Neutrophil (primary cell): ENCODE measurements around the gene NRG2.

Source experiments
- H3K27ac ChIP-seq: fragments of 200-600 bp; sonication (generic); 2 replicates; pipeline ENCODE4 v1.5.1; 2016; ENCODE audit warnings: mild to moderate bottlenecking, moderate library complexity
- H3K27me3 ChIP-seq: fragments of 200-600 bp; sonication (generic); 2 replicates; pipeline ENCODE4 v1.6.0; 2016; ENCODE audit warnings: mild to moderate bottlenecking
- H3K36me3 ChIP-seq: fragments of 200-600 bp; sonication (generic); 2 replicates; pipeline ENCODE4 v1.5.1; 2017
- H3K4me1 ChIP-seq, 2 experiments: fragments of 200-600 bp in 1 of 2; sonication (generic) in 1 of 2; 1 replicate in 1 of 2; 2 replicates in 1 of 2; pipeline versions ENCODE4 v1.5.1 to v1.6.1; 2013 to 2016; ENCODE audit warnings: low read depth in 1 of 2, low read length in 1 of 2, mild to moderate bottlenecking in 1 of 2, moderate library complexity in 1 of 2; ENCODE audit not compliant: control insufficient read depth in 1 of 2, insufficient read depth in 1 of 2
- H3K4me3 ChIP-seq, 2 experiments: fragments of 200-600 bp in 1 of 2; sonication (generic) in 1 of 2; 1 replicate in 1 of 2; 2 replicates in 1 of 2; pipeline ENCODE4 v1.5.1; 2013 to 2016; ENCODE audit warnings: low read depth in 1 of 2, low read length in 1 of 2, mild to moderate bottlenecking in 1 of 2, moderate library complexity in 1 of 2
- H3K9me3 ChIP-seq: fragments of 200-600 bp; sonication (generic); 2 replicates; pipeline ENCODE4 v1.5.1; 2016
- CTCF ChIP-seq: fragments of 200-600 bp; sonication (generic); IDR thresholded peaks from 2 replicates; pipeline ENCODE4 v1.5.1; 2016; ENCODE audit warnings: antibody characterized with exemption

NRG2 gene

GRCh38 chr5:139884734-139885133 lies 158.4 kb downstream of the NRG2 start:
- TF ChIP-seq CTCF, result no peak
- Histone ChIP-seq H3K4me3 (no peak overlapping the region), H3K27ac (no peak overlapping the region), H3K9me3 (no peaks in the 10 kb centered on the region), H3K4me1 (no peaks in the 10 kb centered on the region), H3K27me3 (peaks cover 40% of the 10 kb centered on the region), H3K36me3 (no peaks in the 10 kb centered on the region)

- no peaks in the 10 kb centered on the region for H3K4me1 ChIP-seq
- TF ChIP-seq CTCF, result no peak
- peaks cover 35% of the 10 kb centered on the region for H3K27me3 ChIP-seq
These were observed 159.0 kb downstream of the NRG2 start for GRCh38 chr5:139884144-139884543.

GRCh38 chr5:139882961-139883539 lies 160.0 kb downstream of the NRG2 start:
- Histone ChIP-seq H3K27ac (no peak overlapping the region), H3K4me1 (no peaks in the 10 kb centered on the region), H3K27me3 (peaks cover 30% of the 10 kb centered on the region), H3K9me3 (no peaks in the 10 kb centered on the region), H3K4me3 (no peak overlapping the region), H3K36me3 (no peaks in the 10 kb centered on the region)
- no peak for TF ChIP-seq CTCF

More at GRCh38 chr5:139884144-139884543, 159.0 kb downstream of the NRG2 start:
- H3K9me3 ChIP-seq, result no peaks in the 10 kb centered on the region
- no peaks in the 10 kb centered on the region for H3K36me3 ChIP-seq
- H3K27ac ChIP-seq, result no peak overlapping the region
- H3K4me3 ChIP-seq, result no peak overlapping the region

DNA sequence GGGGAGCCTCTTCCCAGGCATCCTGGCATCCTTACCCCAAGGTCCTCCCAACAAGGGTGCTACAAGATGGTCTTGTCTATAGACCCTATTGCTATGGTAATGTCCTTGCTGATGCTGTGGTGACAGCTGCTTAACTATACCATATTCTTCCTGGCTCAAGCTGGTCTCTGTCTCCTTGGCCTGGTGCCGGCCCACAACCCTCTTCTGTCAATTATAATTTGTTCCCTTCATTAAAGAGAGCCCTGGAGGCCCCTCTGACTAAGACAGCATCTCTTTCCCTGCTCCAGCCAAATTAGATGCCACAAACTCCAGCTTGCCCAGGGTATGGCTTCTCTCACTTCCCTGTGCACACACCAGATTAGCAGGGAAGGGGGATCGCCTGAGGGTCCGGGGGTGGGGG lies 160.8 kb downstream of the NRG2 start:
- no peaks in the 10 kb centered on the region for H3K9me3 ChIP-seq
- H3K27me3 ChIP-seq, result peaks cover 23% of the 10 kb centered on the region
- TF ChIP-seq CTCF, result no peak
- H3K4me1 ChIP-seq, result no peaks in the 10 kb centered on the region
- H3K36me3 ChIP-seq, result no peaks in the 10 kb centered on the region
- no peak overlapping the region for H3K27ac ChIP-seq
- no peak overlapping the region for H3K4me3 ChIP-seq

- Histone ChIP-seq H3K27ac (no peak overlapping the region), H3K27me3 (peaks cover 27% of the 10 kb centered on the region), H3K4me3 (no peak overlapping the region), H3K36me3 (no peaks in the 10 kb centered on the region), H3K9me3 (no peaks in the 10 kb centered on the region), H3K4me1 (no peaks in the 10 kb centered on the region)
- TF ChIP-seq CTCF, result no peak
These were observed 161.9 kb downstream of the NRG2 start for GRCh38 chr5:139881143-139881733.
